Liver (tissue), 3 donors: ENCODE data around the gene FOXG1.

ENCODE experiments used
- ATF3 ChIP-seq: IDR thresholded peaks from 2 replicates; pipeline ENCODE4 v1.6.1; 2016; ENCODE audit warnings: antibody characterized with exemption
- CTCF ChIP-seq: fragments of 150-350 bp; IDR thresholded peaks from 2 replicates; pipeline ENCODE4 v1.5.1; 2017; ENCODE audit warnings: improper control_type of control experiment, low read depth, low read length; ENCODE audit not compliant: missing input control
- EGR1 ChIP-seq, 2 donors: IDR thresholded peaks; 2 replicates each; pipeline ENCODE4 v1.6.1; 2016 to 2018; ENCODE audit warnings: antibody characterized with exemption in 2 of 2, low read depth in 2 of 2
- FOXA1 ChIP-seq: IDR thresholded peaks from 2 replicates; pipeline ENCODE4 v1.6.1; 2016; ENCODE audit warnings: antibody characterized with exemption
- GABPA ChIP-seq, 2 donors: IDR thresholded peaks in 1 of 2; conservative IDR thresholded peaks in 1 of 2; 2 replicates each; pipeline ENCODE4 v1.6.1; 2016; ENCODE audit warnings: antibody characterized with exemption in 2 of 2, mild to moderate bottlenecking in 1 of 2, moderate library complexity in 1 of 2
- JUND ChIP-seq, 2 donors: IDR thresholded peaks; 2 replicates each; pipeline ENCODE4 v1.6.1; 2016; ENCODE audit warnings: antibody characterized with exemption in 2 of 2
- MAX ChIP-seq: IDR thresholded peaks from 2 replicates; pipeline ENCODE4 v1.6.1; 2016; ENCODE audit warnings: antibody characterized with exemption
- RAD21 ChIP-seq, 2 donors: IDR thresholded peaks; 2 replicates each; pipeline ENCODE4 v1.6.1; 2016; ENCODE audit warnings: antibody characterized with exemption in 2 of 2, mild to moderate bottlenecking in 2 of 2
- REST ChIP-seq: IDR thresholded peaks from 2 replicates; pipeline ENCODE4 v1.6.1; 2016; ENCODE audit warnings: antibody characterized with exemption, mild to moderate bottlenecking
- RXRA ChIP-seq, 2 donors: IDR thresholded peaks; 2 replicates each; pipeline ENCODE4 v1.6.1; 2017 to 2018; ENCODE audit warnings: antibody characterized with exemption in 2 of 2, mild to moderate bottlenecking in 1 of 2
- SP1 ChIP-seq: IDR thresholded peaks from 2 replicates; pipeline ENCODE4 v1.6.1; 2018; ENCODE audit warnings: antibody characterized with exemption, mild to moderate bottlenecking
- TAF1 ChIP-seq: conservative IDR thresholded peaks from 2 replicates; pipeline ENCODE4 v1.6.1; 2016; ENCODE audit warnings: antibody characterized with exemption, mild to moderate bottlenecking
- YY1 ChIP-seq: IDR thresholded peaks from 2 replicates; pipeline ENCODE4 v1.6.1; 2016; ENCODE audit warnings: antibody characterized with exemption, mild to moderate bottlenecking
- donor health status: healthy.
- donor health status: healthy.

GRCh38 chr14:28758885-28759652 is 7.5 kb upstream of the FOXG1 start:
- TF ChIP-seq REST (no peak), TAF1 (no peak), CTCF (no peak), RAD21 (IDR thresholded peaks at IDR 0.05) (no peak), SP1 (no peak), RXRA (IDR thresholded peaks at IDR 0.05) (no peak), ATF3 (no peak), YY1 (no peak), FOXA1 (no peak), MAX (no peak), EGR1 (IDR thresholded peaks at IDR 0.05; ENCODE audit: low read depth in 2 of 2) (no peak), JUND (IDR thresholded peaks at IDR 0.05) (no peak), GABPA (IDR thresholded peaks at IDR 0.05 in 1 of 2, conservative IDR thresholded peaks at IDR 0.05 in 1 of 2) (no peak)
